ENCODE data around the gene MICAL3. TPM values are rescaled to one million over a fixed set of nuclear protein-coding genes. Genes with fewer than 3 reads are reported as not detected.

The MICAL3 gene
- total and polyA plus RNA-seq, 2 of the 8 experiments (the other 6 are each of a cell fraction or from before 2014, with no cell fraction given), result 8.3 to 41.8 TPM

DNA sequence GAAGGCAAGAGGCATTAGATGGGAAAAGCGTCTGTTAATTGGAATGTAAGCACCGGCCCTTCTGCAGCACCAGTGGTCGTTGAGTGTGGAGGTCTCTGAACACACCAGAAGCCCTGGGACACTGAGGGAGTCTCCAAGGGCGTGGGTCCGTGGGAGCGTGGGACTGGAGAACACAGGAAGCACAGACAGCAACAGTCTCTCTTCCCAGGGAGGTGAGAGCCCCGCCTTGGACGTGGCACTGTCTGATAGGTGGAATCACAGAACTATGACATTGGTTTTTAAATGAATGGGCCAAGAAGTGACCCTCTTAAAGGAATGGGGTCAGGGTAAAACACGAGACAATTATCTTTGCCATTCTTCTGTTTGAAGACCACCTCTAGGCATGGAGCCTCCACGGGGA lies 221.9 kb downstream of the MICAL3 start:
- Histone ChIP-seq H2BK5ac (ENCODE audit: low read depth, low read length) (no peak overlapping the region), H2BK120ac (replicated peaks; ENCODE audit: low read depth, low read length) (no peak overlapping the region), H3K4me1 (replicated peaks in 1 of 4; ENCODE audit: control insufficient read depth in 3 of 4, insufficient read depth in 4 of 4, low read length in 3 of 4) (peaks cover 0 to 3% (median 0%) of the 10 kb centered on the region in 4 experiments; a peak in 3 of 7 replicates), H3K9ac (replicated peaks in 1 of 4; ENCODE audit: extremely low read depth in 1 of 4, low read depth in 3 of 4, low read length in 3 of 4) (no peak overlapping the region), H2BK20ac (ENCODE audit: low read length) (no peak overlapping the region), H3K9me3 (ENCODE audit: insufficient read depth in 2 of 2, low read depth in 1 of 2, low read length in 1 of 2) (no peaks in the 10 kb centered on the region), H3K4me2 (ENCODE audit: insufficient read depth in 1 of 2, low read depth in 2 of 2, low read length in 2 of 2) (no peak overlapping the region), H3K27me3 (replicated peaks in 1 of 4; ENCODE audit: control insufficient read depth in 3 of 4, extremely low read depth in 1 of 4, insufficient read depth in 3 of 4, low read length in 3 of 4) (no peaks in the 10 kb centered on the region), H3K4ac (replicated peaks; ENCODE audit: insufficient read length, low read depth, low read length) (no peak overlapping the region), H4K91ac (replicated peaks; ENCODE audit: insufficient read length, low read length) (no peak overlapping the region), H3K79me1 (ENCODE audit: low read depth, low read length) (no peaks in the 10 kb centered on the region), H3K18ac (ENCODE audit: extremely low read depth, low read length) (no peak overlapping the region), H3K23ac (ENCODE audit: insufficient read length) (no peak overlapping the region), H3K56ac (replicated peaks; ENCODE audit: insufficient read length, low read depth, low read length) (no peak overlapping the region), H3K27ac (ENCODE audit: low read depth, low read length) (no peak overlapping the region), H3K14ac (ENCODE audit: insufficient read length) (no peak overlapping the region), H3K4me3 (ENCODE audit: extremely low read depth in 1 of 4, insufficient read depth in 2 of 4, low read depth in 3 of 4, low read length in 4 of 4) (no peak overlapping the region), H3K23me2 (ENCODE audit: low read depth, low read length) (no peaks in the 10 kb centered on the region), H4K5ac (ENCODE audit: insufficient read length, low read depth, low read length) (no peak overlapping the region), H4K8ac (ENCODE audit: extremely low read depth, insufficient read depth, low read length) (no peak overlapping the region), H2BK15ac (ENCODE audit: low read length) (no peak overlapping the region), H3K36me3 (ENCODE audit: control insufficient read depth in 2 of 4, insufficient read depth in 4 of 4, low read length in 3 of 4) (peaks cover 0 to 4% (median 0%) of the 10 kb centered on the region in 4 experiments; a peak in 1 of 8 replicates), H2BK12ac (ENCODE audit: low read depth, low read length) (no peak overlapping the region), H4K20me1 (replicated peaks in 1 of 2; ENCODE audit: control insufficient read depth in 1 of 2, insufficient read depth in 2 of 2, low read length in 2 of 2) (peaks cover 0 to 2% of the 10 kb centered on the region in 2 experiments), H2AK5ac (ENCODE audit: low read depth, low read length) (no peak overlapping the region), H3K79me2 (ENCODE audit: control insufficient read depth in 1 of 2, insufficient read depth in 2 of 2, low read length in 2 of 2) (no peaks in the 10 kb centered on the region), H2AFZ (ENCODE audit: low read length) (no peak overlapping the region)
- FAIRE-seq, result no peak
- WGBS, 2 experiments (ENCODE audit: extremely low coverage in 1 of 2, insufficient coverage in 1 of 2, insufficient read length in 1 of 2, insufficient replicate concordance in 2 of 2, low coverage in 1 of 2, low lambda C conversion rate in 2 of 2, missing lambda C conversion rate in 1 of 2), result 97% methylated on average over 10 of the region's 10 CpGs; no CpG with 5 or more reads in 1 of the 2 experiments
- DNase-seq (ENCODE audit: low read depth in 1 of 2, low spot score in 2 of 2), result no peak
- ChIA-PET POLR2A (ENCODE audit: partially characterized antibody) (interaction anchor here (0.6 kb wide), 1 partner anchor 15 kb away, joined by 3 read pairs; no protein-coding TSS in a partner anchor), CTCF (ENCODE audit: partially characterized antibody) (interaction anchor here (0.6 to 11.3 kb wide), 5 partner anchors 14 to 312 kb away, joined by 3 to 115 read pairs (median 5); no protein-coding TSS in a partner anchor)
- no peak for TF ChIP-seq POLR2A (IDR thresholded peaks at IDR 0.05; ENCODE audit: control extremely low read depth in 1 of 2, low read depth in 2 of 2, low read length in 2 of 2)
- TF ChIP-seq, protein P1, sequence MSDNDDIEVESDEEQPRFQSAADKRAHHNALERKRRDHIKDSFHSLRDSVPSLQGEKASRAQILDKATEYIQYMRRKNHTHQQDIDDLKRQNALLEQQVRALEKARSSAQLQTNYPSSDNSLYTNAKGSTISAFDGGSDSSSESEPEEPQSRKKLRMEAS (IDR thresholded peaks at IDR 0.05), result no peak
- no peak for TF ChIP-seq CHD2 (IDR thresholded peaks at IDR 0.05; ENCODE audit: low read length)
- TF ChIP-seq TBP (IDR thresholded peaks at IDR 0.05; ENCODE audit: low read depth, low read length), result no peak
- no peak for TF ChIP-seq RBBP5 (IDR thresholded peaks at IDR 0.05; ENCODE audit: borderline replicate concordance, low read depth, low read length)
- no peak for TF ChIP-seq ZNF274 (IDR thresholded peaks at IDR 0.05; ENCODE audit: borderline replicate concordance, extremely low read depth, low read length)
- no peak for TF ChIP-seq NRF1 (IDR thresholded peaks at IDR 0.05; ENCODE audit: low read depth, low read length)
- TF ChIP-seq, protein P2, sequence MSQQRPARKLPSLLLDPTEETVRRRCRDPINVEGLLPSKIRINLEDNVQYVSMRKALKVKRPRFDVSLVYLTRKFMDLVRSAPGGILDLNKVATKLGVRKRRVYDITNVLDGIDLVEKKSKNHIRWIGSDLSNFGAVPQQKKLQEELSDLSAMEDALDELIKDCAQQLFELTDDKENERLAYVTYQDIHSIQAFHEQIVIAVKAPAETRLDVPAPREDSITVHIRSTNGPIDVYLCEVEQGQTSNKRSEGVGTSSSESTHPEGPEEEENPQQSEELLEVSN (IDR thresholded peaks at IDR 0.05), result no peak
- TF ChIP-seq TCF12 (IDR thresholded peaks at IDR 0.05; ENCODE audit: low read depth, low read length), result no peak
- TF ChIP-seq POLR2AphosphoS5 (IDR thresholded peaks at IDR 0.05; ENCODE audit: low read depth, low read length), result no peak
